Panc1 (cell line): ENCODE results near the gene ISCA1.

ENCODE experiments used
- SIN3A ChIP-seq: IDR thresholded peaks from 2 replicates; pipeline ENCODE4 v1.6.1; 2012; ENCODE audit warnings: low read depth, mild to moderate bottlenecking, low read length, moderate library complexity, borderline replicate concordance; ENCODE audit not compliant: insufficient read depth
- TF ChIP-seq, protein P1 (sequence below), 2 experiments: IDR thresholded peaks; 2 replicates each; pipeline ENCODE4 v1.6.1; 2011 to 2012; ENCODE audit warnings: low read depth in 2 of 2, control low read depth in 1 of 2, low read length in 1 of 2, mild to moderate bottlenecking in 1 of 2, moderate library complexity in 1 of 2; ENCODE audit not compliant: insufficient read depth in 1 of 2

DNA sequence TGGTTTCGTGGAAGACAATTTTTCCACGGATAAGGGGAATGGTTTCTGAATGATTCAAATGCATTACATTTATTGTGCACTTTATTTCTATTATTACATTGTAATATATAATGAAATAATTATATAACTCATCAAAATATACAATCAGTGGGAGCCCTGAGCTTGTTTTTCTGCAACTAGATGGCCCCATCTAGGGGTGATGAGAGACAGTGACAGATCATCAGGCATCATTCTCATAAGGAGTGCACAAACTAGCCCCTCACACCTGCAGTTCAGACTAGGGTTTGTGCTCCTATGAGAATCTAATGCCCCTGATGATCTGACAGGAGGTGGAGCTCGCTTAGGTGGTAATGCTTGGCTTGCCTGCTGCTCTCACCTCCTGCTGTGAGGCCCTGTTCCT is 6.4 kb downstream of the ISCA1 start:
- TF ChIP-seq, protein P1, sequence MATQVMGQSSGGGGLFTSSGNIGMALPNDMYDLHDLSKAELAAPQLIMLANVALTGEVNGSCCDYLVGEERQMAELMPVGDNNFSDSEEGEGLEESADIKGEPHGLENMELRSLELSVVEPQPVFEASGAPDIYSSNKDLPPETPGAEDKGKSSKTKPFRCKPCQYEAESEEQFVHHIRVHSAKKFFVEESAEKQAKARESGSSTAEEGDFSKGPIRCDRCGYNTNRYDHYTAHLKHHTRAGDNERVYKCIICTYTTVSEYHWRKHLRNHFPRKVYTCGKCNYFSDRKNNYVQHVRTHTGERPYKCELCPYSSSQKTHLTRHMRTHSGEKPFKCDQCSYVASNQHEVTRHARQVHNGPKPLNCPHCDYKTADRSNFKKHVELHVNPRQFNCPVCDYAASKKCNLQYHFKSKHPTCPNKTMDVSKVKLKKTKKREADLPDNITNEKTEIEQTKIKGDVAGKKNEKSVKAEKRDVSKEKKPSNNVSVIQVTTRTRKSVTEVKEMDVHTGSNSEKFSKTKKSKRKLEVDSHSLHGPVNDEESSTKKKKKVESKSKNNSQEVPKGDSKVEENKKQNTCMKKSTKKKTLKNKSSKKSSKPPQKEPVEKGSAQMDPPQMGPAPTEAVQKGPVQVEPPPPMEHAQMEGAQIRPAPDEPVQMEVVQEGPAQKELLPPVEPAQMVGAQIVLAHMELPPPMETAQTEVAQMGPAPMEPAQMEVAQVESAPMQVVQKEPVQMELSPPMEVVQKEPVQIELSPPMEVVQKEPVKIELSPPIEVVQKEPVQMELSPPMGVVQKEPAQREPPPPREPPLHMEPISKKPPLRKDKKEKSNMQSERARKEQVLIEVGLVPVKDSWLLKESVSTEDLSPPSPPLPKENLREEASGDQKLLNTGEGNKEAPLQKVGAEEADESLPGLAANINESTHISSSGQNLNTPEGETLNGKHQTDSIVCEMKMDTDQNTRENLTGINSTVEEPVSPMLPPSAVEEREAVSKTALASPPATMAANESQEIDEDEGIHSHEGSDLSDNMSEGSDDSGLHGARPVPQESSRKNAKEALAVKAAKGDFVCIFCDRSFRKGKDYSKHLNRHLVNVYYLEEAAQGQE (IDR thresholded peaks at IDR 0.05; ENCODE audit: insufficient read depth in 1 of 2, low read depth in 2 of 2, low read length in 1 of 2): no peak
- no peak for TF ChIP-seq SIN3A
